HG03135 (cell line): ENCODE measurements around the gene LMAN2L.
"Not testable (repeated sequence)": the region's sequence is repeated elsewhere in the genome, so short reads cannot be mapped to it uniquely, and the experiment has no call there.

Experiments
- ATAC-seq: cut with Tn5 transposase; IDR thresholded peaks from one replicate; pipeline ENCODE4 v1.9.1; 2021; ENCODE audit warnings: mild to moderate bottlenecking, moderate library complexity; ENCODE audit not compliant: unreplicated experiment

The LMAN2L gene

GRCh38 chr2:96689431-96689991, 50.4 kb downstream of the LMAN2L start:
- no peak for ATAC-seq

DNA sequence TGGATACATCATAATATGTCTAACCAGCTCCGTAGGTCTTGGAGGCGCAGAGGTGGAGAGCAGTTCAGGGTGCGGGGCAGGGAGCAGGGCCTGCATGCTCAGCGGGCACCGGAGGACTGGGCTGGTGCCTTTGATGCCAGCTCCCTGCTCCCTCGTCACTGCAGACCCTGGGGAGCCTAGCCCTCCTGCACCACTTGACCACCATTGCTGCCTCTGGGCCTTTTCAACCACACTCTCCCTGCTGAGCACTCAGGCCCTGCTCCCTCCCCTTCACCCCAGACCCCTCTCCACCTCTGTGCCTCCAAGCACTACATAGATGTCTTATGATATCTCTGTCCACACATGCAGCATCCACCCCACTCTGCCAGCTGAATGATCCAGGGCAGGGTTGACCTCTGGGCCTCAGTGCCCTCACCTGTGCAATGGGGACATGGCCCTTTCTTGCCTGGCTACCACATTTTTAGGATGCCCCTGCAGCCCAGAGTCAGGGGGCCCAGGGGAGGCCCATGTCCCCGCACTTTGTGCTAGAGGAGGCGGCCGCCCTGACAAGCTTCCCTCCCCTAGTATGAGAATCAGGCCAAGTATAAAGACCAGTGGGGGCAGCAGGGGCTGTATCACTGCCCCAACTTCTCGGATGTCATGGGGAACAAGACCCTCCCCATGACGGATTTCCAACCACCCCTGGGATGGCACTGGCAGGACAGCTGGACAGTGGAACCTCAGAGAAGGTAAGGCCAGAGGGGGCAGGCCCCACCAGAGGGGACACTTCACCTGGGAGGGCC, 51.0 kb downstream of the LMAN2L start:
- no peak for ATAC-seq

DNA sequence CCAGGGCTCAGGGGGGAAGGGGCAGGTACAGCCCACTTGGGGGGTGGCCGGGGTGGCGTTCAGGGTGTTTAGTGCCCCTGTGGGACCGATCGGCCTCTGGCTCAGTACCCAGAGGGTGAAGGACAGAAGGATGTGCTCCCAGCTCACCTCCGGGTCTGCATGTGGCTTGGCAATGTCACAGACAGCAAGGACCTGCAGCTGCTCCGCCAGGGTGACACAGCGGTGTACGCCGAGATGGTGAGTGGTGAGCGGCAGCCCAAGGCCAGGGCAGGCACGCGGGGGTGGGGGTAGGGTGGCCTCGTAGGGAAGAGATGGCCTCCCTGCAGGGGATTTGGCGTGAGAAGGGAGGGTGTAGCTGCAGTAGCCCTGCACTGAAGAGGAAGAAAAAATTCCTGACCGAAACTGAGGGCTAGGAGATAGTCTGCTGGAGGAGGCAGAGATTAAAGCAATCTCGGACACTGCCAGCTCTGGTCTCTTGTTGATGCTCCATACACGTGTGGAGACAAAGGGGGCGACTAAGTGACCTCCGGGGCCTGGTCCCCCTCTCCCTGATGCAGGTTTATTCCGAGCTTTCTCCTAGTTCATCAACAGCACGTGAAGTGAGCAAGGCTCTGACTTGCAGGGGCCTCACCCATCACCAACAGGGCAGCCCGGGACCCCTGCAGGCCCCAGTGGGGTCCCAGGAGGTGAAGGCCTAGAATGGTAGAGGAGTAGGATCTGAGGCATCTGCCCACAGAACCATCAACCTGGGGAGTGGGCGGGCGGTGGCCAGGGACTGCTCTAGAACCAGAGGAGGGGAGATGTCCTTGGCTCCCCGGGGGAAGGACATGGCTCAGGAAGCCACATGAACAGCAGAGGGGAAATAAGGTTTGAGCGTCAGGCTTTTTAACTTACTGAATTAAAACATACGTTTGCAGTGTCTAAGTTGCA, 51.9 kb downstream of the LMAN2L start:
- no peak for ATAC-seq

DNA sequence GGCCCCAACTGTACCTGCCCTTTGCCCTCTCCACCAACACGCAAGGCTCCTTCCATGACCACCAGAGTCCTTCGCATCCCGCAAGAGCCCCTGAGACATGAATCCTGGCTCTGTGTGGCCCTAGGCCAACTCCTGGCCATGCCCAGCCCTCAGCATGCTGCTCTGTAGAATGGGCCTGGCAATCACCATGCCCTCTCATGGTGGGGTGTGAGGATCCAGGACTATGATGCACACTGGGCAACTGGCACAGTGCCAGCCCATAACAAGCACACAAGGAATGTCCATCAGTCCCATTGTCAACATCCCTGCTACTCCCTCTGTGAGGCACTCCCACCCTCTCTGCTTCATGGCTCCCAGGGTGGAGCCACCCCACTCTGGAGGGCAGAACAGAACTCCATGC, 52.6 kb downstream of the LMAN2L start:
- no peak for ATAC-seq

DNA sequence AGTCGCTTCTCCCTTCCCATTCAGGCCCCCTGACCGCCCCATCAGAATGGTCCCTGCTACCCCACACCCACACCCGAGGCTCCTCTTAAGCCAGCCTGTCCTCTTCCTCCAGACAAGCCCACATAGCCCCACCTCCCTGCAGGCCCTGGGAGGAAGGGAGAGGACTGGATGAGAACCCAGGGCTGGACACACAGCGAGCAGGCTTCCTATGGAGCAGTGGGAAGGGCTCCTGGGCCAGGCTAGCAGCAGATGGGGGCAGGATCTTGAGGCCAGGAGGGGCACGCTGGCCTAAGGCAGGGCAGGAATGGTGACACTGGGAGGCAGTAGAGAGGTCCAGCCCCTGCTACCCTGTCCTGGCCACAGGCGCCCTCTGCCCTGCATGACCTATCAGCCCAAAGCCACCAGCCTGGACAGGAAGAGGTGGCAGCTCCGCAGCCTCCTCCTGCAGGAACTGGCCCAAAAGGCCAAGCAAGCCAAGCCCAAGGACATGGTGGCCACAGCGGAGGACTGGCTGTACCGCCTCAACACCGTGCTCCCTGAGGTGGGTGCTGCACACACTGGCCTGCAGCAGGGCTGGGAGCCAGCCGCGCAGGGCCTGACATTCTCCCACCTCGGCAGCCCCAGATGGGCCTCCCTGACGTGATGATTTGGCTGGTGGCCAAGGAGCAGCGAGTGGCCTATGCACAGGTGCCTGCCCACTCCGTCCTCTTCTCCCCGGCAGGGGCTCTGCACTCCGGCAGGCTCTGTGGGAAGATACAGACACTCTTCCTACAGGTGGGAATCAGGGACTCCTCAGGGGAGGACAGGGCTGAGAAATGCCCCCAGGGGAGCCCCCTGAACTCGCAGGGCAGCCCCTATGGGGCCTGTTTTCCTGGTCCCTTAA, 54.0 kb downstream of the LMAN2L start:
- ATAC-seq = no peak

DNA sequence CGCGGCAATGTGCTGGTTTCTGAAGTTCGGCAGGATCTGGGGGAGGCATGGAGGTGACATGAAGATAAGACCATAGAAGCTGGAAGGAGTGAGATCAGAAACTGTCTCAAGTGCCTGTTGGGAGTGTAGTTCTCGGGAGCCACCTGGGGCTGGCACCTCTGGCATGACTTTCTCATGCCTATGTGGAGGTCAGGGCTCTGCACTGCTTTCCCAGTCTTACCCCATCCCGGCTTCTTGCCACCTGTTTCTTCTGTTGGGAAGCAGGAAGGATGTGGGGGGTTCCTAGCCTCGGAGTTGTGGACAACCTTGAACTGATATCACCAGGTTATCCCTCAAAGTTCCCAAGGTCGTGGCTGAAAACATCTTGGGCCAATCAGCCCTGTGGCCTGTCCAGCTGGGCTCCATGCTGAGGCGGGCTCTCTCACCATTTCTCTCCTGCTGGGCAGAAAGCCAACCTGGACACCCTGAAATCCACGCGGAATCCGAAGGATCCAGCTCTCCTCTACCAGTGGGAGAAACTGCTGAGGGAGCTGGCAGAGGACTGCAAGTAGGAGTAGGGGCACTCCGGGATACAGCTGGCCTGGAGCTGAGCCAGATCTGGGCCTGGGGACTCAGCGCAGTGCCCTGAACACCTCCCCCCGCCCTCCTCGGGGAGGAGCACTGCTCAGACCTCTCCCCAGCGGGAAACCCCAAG, 54.8 kb downstream of the LMAN2L start:
- ATAC-seq = no peak

DNA sequence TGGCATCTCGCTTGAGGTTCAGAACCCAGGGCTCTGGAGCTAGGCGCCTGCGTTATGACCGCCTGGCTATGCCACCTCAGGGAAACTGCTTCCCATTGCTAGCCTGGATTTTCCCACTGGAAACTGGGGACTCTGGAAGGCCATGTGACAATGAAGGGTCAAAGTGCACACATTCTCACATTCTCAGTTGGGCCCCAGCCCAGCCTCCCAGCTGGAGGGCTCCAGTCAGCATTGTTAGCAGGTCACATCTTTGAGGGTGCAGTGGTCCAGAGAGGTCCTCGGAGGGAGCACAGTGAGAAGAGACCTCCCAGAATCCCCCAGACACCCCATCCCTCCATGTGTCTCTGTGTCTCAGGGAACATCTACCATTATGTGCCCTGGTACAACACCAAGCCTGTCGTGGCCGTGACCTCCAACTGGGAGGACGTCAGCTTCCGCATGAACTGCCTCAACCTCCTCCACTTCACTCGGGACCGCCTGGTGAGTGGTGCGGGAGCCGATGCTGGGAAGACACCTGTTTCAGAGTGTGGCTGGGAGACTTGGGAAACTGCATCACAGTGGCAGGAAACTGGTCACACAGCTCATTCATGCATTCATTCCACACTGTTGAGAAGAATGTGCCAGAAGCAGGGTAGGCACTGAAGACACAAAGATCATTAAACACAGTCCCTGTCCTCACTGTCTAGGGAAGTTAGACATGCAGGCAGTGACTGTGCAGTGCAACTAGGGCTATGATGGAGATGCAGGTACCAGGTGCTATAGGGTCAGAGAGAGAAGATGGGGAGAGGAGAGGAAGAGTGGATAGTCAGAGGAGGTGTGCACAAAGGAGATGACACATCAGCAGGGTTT, 55.7 kb downstream of the LMAN2L start:
- no peak for ATAC-seq

GRCh38 chr2:96683307-96683706, 56.6 kb downstream of the LMAN2L start:
- no peak for ATAC-seq

GRCh38 chr2:96681540-96681939, 58.3 kb downstream of the LMAN2L start:
- no peak for ATAC-seq

GRCh38 chr2:96680561-96681141, 59.2 kb downstream of the LMAN2L start:
- no peak for ATAC-seq

- no peak for ATAC-seq
These were observed 60.0 kb downstream of the LMAN2L start for GRCh38 chr2:96679848-96680247.

DNA sequence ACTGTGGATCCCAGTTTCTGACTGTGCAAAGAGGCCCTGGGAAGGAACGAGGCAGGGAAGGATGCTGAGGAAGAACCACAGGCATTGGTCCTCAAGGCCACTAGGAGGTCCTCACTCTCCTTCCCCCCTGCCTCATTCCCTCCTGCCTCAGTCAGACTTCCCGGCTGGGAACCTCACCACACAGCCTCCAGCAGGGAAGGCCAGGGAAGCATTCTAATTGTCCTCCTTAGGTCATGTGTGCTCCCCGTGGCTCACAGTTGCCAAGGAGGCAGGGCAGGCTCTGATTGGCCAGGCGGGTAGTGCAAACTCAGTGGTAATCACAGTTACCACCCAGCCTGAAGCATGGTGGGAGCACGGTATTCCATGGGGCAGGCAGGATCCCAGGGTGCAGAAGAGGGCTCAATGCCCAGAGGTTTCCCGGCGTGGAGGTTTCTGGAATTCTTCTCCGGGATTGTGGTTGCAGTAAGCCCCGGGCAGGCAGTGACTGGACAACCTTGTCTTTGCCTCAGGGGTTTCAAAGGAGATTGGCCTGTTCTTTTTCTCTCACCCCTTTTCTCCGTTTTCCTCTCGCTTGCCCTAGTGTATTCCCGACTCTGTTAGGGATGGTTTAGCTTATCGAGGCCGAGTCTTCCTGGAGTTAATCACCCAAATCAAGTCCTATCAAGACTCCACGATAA, 70.2 kb downstream of the LMAN2L start:
- ATAC-seq = no peak

DNA sequence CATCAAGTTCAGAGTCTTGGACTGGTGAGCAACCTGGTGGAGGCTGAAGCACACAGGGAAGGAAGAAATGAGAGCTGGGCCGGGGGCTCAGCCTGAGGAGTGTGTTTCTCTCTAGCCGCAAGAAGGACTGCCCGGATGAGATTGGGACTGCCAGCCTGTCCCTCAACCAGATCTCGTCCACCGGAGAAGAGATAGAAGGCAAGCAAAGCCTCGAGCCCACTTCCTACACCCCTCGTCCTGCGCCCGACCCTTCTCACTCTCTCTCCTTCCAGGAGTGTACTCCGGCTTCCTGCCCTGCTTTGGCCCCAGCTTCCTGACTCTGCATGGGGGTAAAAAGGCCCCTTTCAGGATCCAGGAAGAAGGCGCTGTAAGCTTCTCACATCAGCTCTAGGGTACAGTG, 71.1 kb downstream of the LMAN2L start:
- ATAC-seq = no peak

- not testable (repeated sequence) for ATAC-seq
These were observed 74.1 kb downstream of the LMAN2L start for GRCh38 chr2:96665717-96666116.

- no peak for ATAC-seq
These were observed 74.7 kb downstream of the LMAN2L start for GRCh38 chr2:96665083-96665569.

GRCh38 chr2:96664366-96664925, 75.4 kb downstream of the LMAN2L start:
- ATAC-seq = no peak

DNA sequence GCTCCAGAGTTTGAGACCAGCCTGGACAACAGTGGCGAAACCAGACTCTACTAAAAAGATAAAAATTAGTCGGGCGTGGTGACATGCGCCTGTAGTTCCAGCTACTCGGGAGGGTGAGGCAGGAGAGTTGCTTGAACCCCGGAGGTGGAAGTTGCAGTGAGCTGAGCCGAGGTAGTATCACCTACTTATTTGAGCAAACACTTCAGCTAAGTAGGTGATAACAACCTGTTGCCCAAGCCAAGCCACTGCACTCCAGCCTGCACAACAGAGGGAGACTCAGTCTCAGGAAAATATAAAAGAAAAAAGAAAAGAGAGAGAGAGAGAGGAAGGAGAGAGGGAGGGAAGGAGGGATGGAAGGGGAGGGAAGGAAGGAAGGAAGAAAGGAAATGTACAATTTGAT, 76.0 kb downstream of the LMAN2L start:
- no peak for ATAC-seq

DNA sequence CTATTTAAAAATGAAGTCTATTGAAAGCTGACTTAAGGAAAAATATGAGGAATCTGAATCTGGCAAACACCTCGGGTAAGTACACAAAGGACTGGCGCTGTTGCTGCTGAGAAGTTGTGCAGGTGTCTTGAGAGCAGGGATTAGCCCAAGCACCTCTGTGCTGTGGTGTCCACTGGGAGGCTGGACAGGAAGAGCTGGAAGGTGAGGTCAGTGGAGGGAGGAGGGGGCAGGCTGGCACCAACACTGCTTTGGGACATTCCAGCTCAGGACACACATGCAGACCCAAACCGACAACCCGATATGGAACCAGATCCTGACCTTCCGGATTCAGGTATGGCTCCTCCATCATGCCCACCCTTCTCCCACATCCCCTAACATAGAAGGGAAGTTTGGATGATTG, 76.7 kb downstream of the LMAN2L start:
- no peak for ATAC-seq
